ENCODE results near the gene HACD3. TPM values are rescaled to one million over a fixed set of nuclear protein-coding genes. Genes with fewer than 3 reads are reported as not detected.

Gene HACD3
- total RNA-seq, 1 experiment from 2014 or later, result 118 TPM

DNA sequence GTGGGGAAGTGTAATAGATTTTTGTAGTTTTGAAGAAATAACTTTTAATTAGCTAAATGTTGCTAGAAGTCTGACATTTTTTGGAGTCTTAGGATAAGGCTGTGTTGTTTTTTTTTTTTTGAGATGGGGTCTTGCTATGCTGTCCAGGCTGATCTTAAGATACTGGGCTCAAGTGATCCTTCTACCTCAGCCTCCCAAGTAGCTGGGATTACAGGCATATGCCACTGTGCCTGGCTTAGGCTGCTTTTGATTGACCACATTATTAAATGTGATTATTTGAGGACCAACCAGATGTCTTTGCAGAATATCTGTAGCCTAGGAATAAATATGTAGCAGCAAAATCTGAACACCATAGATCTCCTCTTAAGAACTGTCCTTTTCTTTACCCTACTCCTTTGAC is 29.7 kb downstream of the HACD3 start:
- intact Hi-C loops (cut with micrococcal nuclease; ENCODE audit: unreplicated experiment), result no loop called here
- ChIA-PET CTCF (no interaction called here), POLR2A (no interaction called here)
- H3K4me3 Mint-ChIP-seq (ENCODE audit: unreplicated experiment), result no peak overlapping the region
- peaks cover 69% of the 10 kb centered on the region for H3K36me3 Mint-ChIP-seq (ENCODE audit: insufficient read depth, unreplicated experiment)
- no peaks in the 10 kb centered on the region for H3K27me3 Mint-ChIP-seq (ENCODE audit: insufficient read depth, unreplicated experiment)
- H3K4me3 ChIP-seq (ENCODE audit: low read depth, low read length), result no peak overlapping the region
- no peaks in the 10 kb centered on the region for H3K4me1 Mint-ChIP-seq (ENCODE audit: low read depth, unreplicated experiment)
- H3K9me3 Mint-ChIP-seq (ENCODE audit: unreplicated experiment), result no peaks in the 10 kb centered on the region
- no peak overlapping the region for H3K27ac Mint-ChIP-seq (ENCODE audit: unreplicated experiment)
- no peaks in the 10 kb centered on the region for H3K27me3 ChIP-seq (replicated peaks; ENCODE audit: control insufficient read depth, insufficient read depth, low read length)
- H3K9me3 ChIP-seq, result no peaks in the 10 kb centered on the region
- DNase-seq, result no peak
- BruUV-seq (replicated peaks), result no TSS peak
- H3K4me1 ChIP-seq, result no peaks in the 10 kb centered on the region
- no peaks in the 10 kb centered on the region; the same call in none of the 2 replicates for H3K36me3 ChIP-seq (ENCODE audit: control insufficient read depth, insufficient read depth, low read length)
- TF ChIP-seq, protein P1, sequence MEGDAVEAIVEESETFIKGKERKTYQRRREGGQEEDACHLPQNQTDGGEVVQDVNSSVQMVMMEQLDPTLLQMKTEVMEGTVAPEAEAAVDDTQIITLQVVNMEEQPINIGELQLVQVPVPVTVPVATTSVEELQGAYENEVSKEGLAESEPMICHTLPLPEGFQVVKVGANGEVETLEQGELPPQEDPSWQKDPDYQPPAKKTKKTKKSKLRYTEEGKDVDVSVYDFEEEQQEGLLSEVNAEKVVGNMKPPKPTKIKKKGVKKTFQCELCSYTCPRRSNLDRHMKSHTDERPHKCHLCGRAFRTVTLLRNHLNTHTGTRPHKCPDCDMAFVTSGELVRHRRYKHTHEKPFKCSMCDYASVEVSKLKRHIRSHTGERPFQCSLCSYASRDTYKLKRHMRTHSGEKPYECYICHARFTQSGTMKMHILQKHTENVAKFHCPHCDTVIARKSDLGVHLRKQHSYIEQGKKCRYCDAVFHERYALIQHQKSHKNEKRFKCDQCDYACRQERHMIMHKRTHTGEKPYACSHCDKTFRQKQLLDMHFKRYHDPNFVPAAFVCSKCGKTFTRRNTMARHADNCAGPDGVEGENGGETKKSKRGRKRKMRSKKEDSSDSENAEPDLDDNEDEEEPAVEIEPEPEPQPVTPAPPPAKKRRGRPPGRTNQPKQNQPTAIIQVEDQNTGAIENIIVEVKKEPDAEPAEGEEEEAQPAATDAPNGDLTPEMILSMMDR (IDR thresholded peaks at IDR 0.05; ENCODE audit: insufficient read depth in 1 of 2, low read depth in 1 of 2, low read length in 1 of 2, severe bottlenecking in 1 of 2, unreplicated experiment in 1 of 2), result no peak

DNA sequence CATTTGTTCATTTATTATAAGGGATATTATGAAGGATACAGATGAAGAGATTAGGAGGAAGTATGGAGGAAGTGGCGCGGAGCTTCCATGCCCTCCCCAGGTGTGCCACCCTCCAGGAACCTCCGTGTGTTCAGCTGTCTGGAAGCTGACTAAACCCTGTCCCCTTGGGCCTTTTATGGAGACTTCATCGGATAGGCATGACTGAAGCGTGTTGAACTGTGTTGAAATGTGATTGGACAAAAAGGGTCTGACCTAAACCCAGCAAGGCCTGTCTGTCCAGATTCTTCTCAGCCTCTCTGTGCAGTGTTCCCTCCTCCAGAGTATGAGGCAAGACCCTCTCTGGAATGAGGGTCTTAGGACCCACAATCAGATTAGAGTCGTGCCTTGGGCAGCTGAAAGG is 31.7 kb downstream of the HACD3 start:
- Histone ChIP-seq H3K4me1 (no peaks in the 10 kb centered on the region), H3K9me3 (no peaks in the 10 kb centered on the region), H3K36me3 (ENCODE audit: control insufficient read depth, insufficient read depth, low read length) (no peaks in the 10 kb centered on the region; the same call in none of the 2 replicates), H3K4me3 (ENCODE audit: low read depth, low read length) (no peak overlapping the region), H3K27me3 (replicated peaks; ENCODE audit: control insufficient read depth, insufficient read depth, low read length) (no peaks in the 10 kb centered on the region)
- ChIA-PET CTCF (no interaction called here), POLR2A (interaction anchor here (0.6 kb wide), 1 partner anchor 97 kb away, joined by 8 read pairs; no protein-coding TSS in a partner anchor)
- H3K27ac Mint-ChIP-seq (ENCODE audit: unreplicated experiment), result no peak overlapping the region
- BruUV-seq (replicated peaks), result no TSS peak
- no peaks in the 10 kb centered on the region for H3K9me3 Mint-ChIP-seq (ENCODE audit: unreplicated experiment)
- TF ChIP-seq, protein P1 (IDR thresholded peaks at IDR 0.05; ENCODE audit: insufficient read depth in 1 of 2, low read depth in 1 of 2, low read length in 1 of 2, severe bottlenecking in 1 of 2, unreplicated experiment in 1 of 2), result no peak
- no peaks in the 10 kb centered on the region for H3K27me3 Mint-ChIP-seq (ENCODE audit: insufficient read depth, unreplicated experiment)
- no peak for DNase-seq
- peaks cover 75% of the 10 kb centered on the region for H3K36me3 Mint-ChIP-seq (ENCODE audit: insufficient read depth, unreplicated experiment)
- intact Hi-C loops (cut with micrococcal nuclease; ENCODE audit: unreplicated experiment), result no loop called here
- no peaks in the 10 kb centered on the region for H3K4me1 Mint-ChIP-seq (ENCODE audit: low read depth, unreplicated experiment)
- H3K4me3 Mint-ChIP-seq (ENCODE audit: unreplicated experiment), result no peak overlapping the region

DNA sequence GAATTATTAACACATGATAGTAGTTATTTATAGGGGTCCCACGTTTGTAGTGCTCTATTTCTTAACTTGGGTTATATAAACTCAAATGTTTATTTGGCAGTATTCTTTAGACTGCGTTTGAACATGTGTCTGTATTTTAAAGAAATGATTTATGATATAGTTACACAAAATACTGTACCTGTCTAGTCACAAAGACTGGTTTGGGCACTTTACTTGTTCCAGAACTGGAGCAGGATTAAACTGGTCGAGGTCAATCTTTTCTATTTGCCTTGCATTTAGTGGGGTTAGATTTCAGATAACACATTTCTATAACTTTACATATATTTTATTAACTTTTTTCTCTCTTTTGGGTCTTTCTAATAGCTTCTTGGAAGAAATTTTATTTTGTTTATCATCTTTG is 39.5 kb downstream of the HACD3 start:
- Mint-ChIP-seq H3K27me3 (ENCODE audit: insufficient read depth, unreplicated experiment) (no peaks in the 10 kb centered on the region), H3K36me3 (ENCODE audit: insufficient read depth, unreplicated experiment) (peaks cover 46% of the 10 kb centered on the region), H3K9me3 (ENCODE audit: unreplicated experiment) (no peaks in the 10 kb centered on the region), H3K4me3 (ENCODE audit: unreplicated experiment) (no peak overlapping the region), H3K4me1 (ENCODE audit: low read depth, unreplicated experiment) (no peaks in the 10 kb centered on the region), H3K27ac (ENCODE audit: unreplicated experiment) (no peak overlapping the region)
- BruUV-seq (replicated peaks), result no TSS peak
- ChIA-PET POLR2A (no interaction called here), CTCF (no interaction called here)
- H3K27me3 ChIP-seq (replicated peaks; ENCODE audit: control insufficient read depth, insufficient read depth, low read length), result no peaks in the 10 kb centered on the region
- H3K4me1 ChIP-seq, result no peaks in the 10 kb centered on the region
- H3K4me3 ChIP-seq (ENCODE audit: low read depth, low read length), result no peak overlapping the region
- intact Hi-C loops (cut with micrococcal nuclease; ENCODE audit: unreplicated experiment), result no loop called here
- no peaks in the 10 kb centered on the region for H3K36me3 ChIP-seq (ENCODE audit: control insufficient read depth, insufficient read depth, low read length)
- no peak for DNase-seq
- H3K9me3 ChIP-seq, result no peaks in the 10 kb centered on the region
- TF ChIP-seq, protein P1 (IDR thresholded peaks at IDR 0.05; ENCODE audit: insufficient read depth in 1 of 2, low read depth in 1 of 2, low read length in 1 of 2, severe bottlenecking in 1 of 2, unreplicated experiment in 1 of 2), result no peak
